BE2C (cell line): ENCODE results near the gene CLEC11A.

Source experiments
- DNase-seq: peaks from one replicate; pipeline ENCODE4 v3.0.0-alpha.2; 2020
- H3K27me3 ChIP-seq: fragments of 250-450 bp; sonication (Bioruptor Pico); 2 replicates; pipeline ENCODE4 v1.5.1; 2020; ENCODE audit warnings: mild to moderate bottlenecking
- H3K36me3 ChIP-seq: fragments of 250-450 bp; sonication (Bioruptor Pico); 2 replicates; pipeline ENCODE4 v1.5.1; 2020; ENCODE audit warnings: mild to moderate bottlenecking
- H3K4me1 ChIP-seq: fragments of 250-450 bp; sonication (Bioruptor Pico); 2 replicates; pipeline ENCODE4 v1.5.1; 2020
- H3K4me3 ChIP-seq: 2 replicates; pipeline ENCODE4 v1.5.1; 2011; ENCODE audit warnings: low read depth, low read length
- H3K9me3 ChIP-seq: fragments of 250-450 bp; sonication (Bioruptor Pico); 2 replicates; pipeline ENCODE4 v1.5.1; 2020
- CTCF ChIP-seq: IDR thresholded peaks from 2 replicates; pipeline ENCODE4 v1.5.1; 2012; ENCODE audit warnings: mild to moderate bottlenecking, low read depth, low read length

The CLEC11A gene

GRCh38 chr19:50686310-50687032 is 36.7 kb upstream of the CLEC11A start:
- Histone ChIP-seq H3K9me3 (no peaks in the 10 kb centered on the region), H3K4me1 (no peaks in the 10 kb centered on the region), H3K4me3 (no peak overlapping the region), H3K27me3 (no peaks in the 10 kb centered on the region), H3K36me3 (peaks cover 24% of the 10 kb centered on the region)
- TF ChIP-seq CTCF = no peak
- no peak for DNase-seq

GRCh38 chr19:50688766-50689165 is 34.4 kb upstream of the CLEC11A start:
- Histone ChIP-seq H3K9me3 (no peaks in the 10 kb centered on the region), H3K36me3 (peaks cover 24% of the 10 kb centered on the region), H3K4me1 (no peaks in the 10 kb centered on the region)

GRCh38 chr19:50690439-50690838 is 32.7 kb upstream of the CLEC11A start:
- Histone ChIP-seq H3K27me3 (no peaks in the 10 kb centered on the region), H3K36me3 (peaks cover 14% of the 10 kb centered on the region), H3K4me1 (no peaks in the 10 kb centered on the region), H3K4me3 (no peak overlapping the region), H3K9me3 (no peaks in the 10 kb centered on the region)
- TF ChIP-seq CTCF = no peak
- no peak for DNase-seq

More at GRCh38 chr19:50688766-50689165, 34.4 kb upstream of the CLEC11A start:
- Histone ChIP-seq H3K27me3 (no peaks in the 10 kb centered on the region), H3K4me3 (no peak overlapping the region)
- DNase-seq = no peak
- TF ChIP-seq CTCF = no peak

GRCh38 chr19:50693064-50693975 is 29.8 kb upstream of the CLEC11A start:
- H3K4me1 ChIP-seq = peaks cover 3% of the 10 kb centered on the region
- no peaks in the 10 kb centered on the region for H3K27me3 ChIP-seq
- no peaks in the 10 kb centered on the region for H3K9me3 ChIP-seq
- no peak for TF ChIP-seq CTCF
- DNase-seq = peak; percentile 68
- peak overlapping the region; percentile 80 for H3K4me3 ChIP-seq
- H3K36me3 ChIP-seq = no peaks in the 10 kb centered on the region

- Histone ChIP-seq H3K27me3 (no peaks in the 10 kb centered on the region), H3K4me3 (peak overlapping the region; percentile 80), H3K4me1 (peaks cover 3% of the 10 kb centered on the region), H3K9me3 (no peaks in the 10 kb centered on the region), H3K36me3 (no peaks in the 10 kb centered on the region)
- TF ChIP-seq CTCF = no peak
- peak; percentile 42 for DNase-seq
Measured at GRCh38 chr19:50694815-50695145, 28.4 kb upstream of the CLEC11A start.
